ENCODE measurements around the gene AMMECR1L. TPM values are rescaled to one million over a fixed set of nuclear protein-coding genes. Genes with fewer than 3 reads are reported as not detected.

Gene AMMECR1L
- total RNA-seq, 2 donors from 2014 or later: 21.7 to 22.0 TPM

- no peaks in the 10 kb centered on the region for H3K4me1 Mint-ChIP-seq
- peaks cover 5% of the 10 kb centered on the region for H3K9me3 Mint-ChIP-seq
- H3K36me3 Mint-ChIP-seq (ENCODE audit: low read depth): no peaks in the 10 kb centered on the region
- no peak overlapping the region for H3K4me3 ChIP-seq (ENCODE audit: low read length)
- no peaks in the 10 kb centered on the region for H3K27me3 Mint-ChIP-seq (ENCODE audit: insufficient read depth)
- no peaks in the 10 kb centered on the region for H3K27me3 ChIP-seq (ENCODE audit: control insufficient read depth, insufficient read depth, low read length, poor library complexity, severe bottlenecking)
- H3K36me3 ChIP-seq (ENCODE audit: control insufficient read depth, insufficient read depth, low read length): no peaks in the 10 kb centered on the region
- no peaks in the 10 kb centered on the region for H3K9me3 ChIP-seq (ENCODE audit: control insufficient read depth, low read length)
- TF ChIP-seq, protein P1, sequence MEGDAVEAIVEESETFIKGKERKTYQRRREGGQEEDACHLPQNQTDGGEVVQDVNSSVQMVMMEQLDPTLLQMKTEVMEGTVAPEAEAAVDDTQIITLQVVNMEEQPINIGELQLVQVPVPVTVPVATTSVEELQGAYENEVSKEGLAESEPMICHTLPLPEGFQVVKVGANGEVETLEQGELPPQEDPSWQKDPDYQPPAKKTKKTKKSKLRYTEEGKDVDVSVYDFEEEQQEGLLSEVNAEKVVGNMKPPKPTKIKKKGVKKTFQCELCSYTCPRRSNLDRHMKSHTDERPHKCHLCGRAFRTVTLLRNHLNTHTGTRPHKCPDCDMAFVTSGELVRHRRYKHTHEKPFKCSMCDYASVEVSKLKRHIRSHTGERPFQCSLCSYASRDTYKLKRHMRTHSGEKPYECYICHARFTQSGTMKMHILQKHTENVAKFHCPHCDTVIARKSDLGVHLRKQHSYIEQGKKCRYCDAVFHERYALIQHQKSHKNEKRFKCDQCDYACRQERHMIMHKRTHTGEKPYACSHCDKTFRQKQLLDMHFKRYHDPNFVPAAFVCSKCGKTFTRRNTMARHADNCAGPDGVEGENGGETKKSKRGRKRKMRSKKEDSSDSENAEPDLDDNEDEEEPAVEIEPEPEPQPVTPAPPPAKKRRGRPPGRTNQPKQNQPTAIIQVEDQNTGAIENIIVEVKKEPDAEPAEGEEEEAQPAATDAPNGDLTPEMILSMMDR (conservative IDR thresholded peaks at IDR 0.05): no peak
- no peak overlapping the region for H3K27ac ChIP-seq (ENCODE audit: low read depth, low read length)
- H3K27ac Mint-ChIP-seq: no peak overlapping the region
- WGBS, 2 experiments (ENCODE audit: insufficient coverage in 1 of 2, insufficient read length in 1 of 2): 94 to 95% methylated on average over 6 to 8 of the region's 8 CpGs
- no peaks in the 10 kb centered on the region for H3K4me1 ChIP-seq (ENCODE audit: control insufficient read depth, insufficient read depth, low read length)
- no peak overlapping the region for H3K4me3 Mint-ChIP-seq
- no peak overlapping the region for H3K9ac ChIP-seq (ENCODE audit: extremely low read depth, low read length, poor library complexity, severe bottlenecking)
- no peak for DNase-seq
Observed at GRCh38 chr2:127913808-127914457, 28.2 kb upstream of the AMMECR1L start.

DNA sequence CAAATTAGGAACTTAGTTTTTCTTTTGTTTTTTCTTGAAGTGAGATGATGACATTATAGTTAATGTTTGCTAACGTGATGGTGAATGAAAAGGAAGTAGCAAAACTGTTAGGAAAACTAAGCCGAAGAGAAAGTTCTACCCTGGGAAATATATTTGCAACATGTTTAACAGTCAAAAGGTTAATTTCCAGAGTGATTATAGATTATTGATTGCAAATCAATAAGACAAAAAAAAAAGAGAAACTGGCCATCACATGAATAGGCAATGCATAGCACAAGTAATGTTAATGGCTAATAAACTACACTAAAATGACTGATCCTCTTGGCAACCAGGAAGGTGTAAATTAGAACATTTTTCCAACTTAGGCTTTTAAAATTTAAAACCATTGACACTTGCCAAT lies 26.0 kb upstream of the AMMECR1L start:
- Histone ChIP-seq H3K4me1 (ENCODE audit: control insufficient read depth, insufficient read depth, low read length) (no peaks in the 10 kb centered on the region), H3K9me3 (ENCODE audit: control insufficient read depth, low read length) (no peaks in the 10 kb centered on the region), H3K9ac (ENCODE audit: extremely low read depth, low read length, poor library complexity, severe bottlenecking) (no peak overlapping the region), H3K27ac (ENCODE audit: low read depth, low read length) (no peak overlapping the region), H3K4me3 (ENCODE audit: low read length) (no peak overlapping the region), H3K27me3 (ENCODE audit: control insufficient read depth, insufficient read depth, low read length, poor library complexity, severe bottlenecking) (no peaks in the 10 kb centered on the region), H3K36me3 (ENCODE audit: control insufficient read depth, insufficient read depth, low read length) (no peaks in the 10 kb centered on the region)
- no peaks in the 10 kb centered on the region for H3K36me3 Mint-ChIP-seq (ENCODE audit: low read depth)
- DNase-seq: no peak
- TF ChIP-seq, protein P1 (conservative IDR thresholded peaks at IDR 0.05): no peak
- H3K9me3 Mint-ChIP-seq: peaks cover 5% of the 10 kb centered on the region
- H3K4me1 Mint-ChIP-seq: no peaks in the 10 kb centered on the region
- no peak overlapping the region for H3K4me3 Mint-ChIP-seq
- no peaks in the 10 kb centered on the region for H3K27me3 Mint-ChIP-seq (ENCODE audit: insufficient read depth)
- no peak overlapping the region for H3K27ac Mint-ChIP-seq
- WGBS, 2 experiments (ENCODE audit: insufficient coverage in 1 of 2, insufficient read length in 1 of 2): 90 to 93% methylated on average over 2 of the region's 2 CpGs

DNA sequence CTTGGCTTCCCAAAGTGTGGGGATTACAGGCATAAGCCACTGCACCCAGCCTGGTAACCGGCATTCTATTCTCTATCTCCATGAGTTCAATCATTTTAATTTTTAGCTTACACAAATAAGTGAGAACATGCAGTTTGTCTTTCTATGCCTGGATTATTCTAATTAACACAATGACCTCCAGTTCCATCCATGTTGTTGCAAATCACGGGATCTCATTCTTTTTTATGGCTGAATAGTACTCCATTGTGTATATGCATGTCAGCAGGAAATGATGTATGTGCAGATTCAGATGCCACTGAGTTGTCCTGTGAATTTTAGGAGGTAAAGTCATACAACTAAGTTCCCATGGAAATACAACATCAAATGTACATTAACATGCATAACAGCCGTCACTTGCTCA lies 24.7 kb upstream of the AMMECR1L start:
- Histone ChIP-seq H3K27me3 (ENCODE audit: control insufficient read depth, insufficient read depth, low read length, poor library complexity, severe bottlenecking) (no peaks in the 10 kb centered on the region), H3K9me3 (ENCODE audit: control insufficient read depth, low read length) (no peaks in the 10 kb centered on the region), H3K4me1 (ENCODE audit: control insufficient read depth, insufficient read depth, low read length) (no peaks in the 10 kb centered on the region), H3K36me3 (ENCODE audit: control insufficient read depth, insufficient read depth, low read length) (no peaks in the 10 kb centered on the region), H3K27ac (ENCODE audit: low read depth, low read length) (no peak overlapping the region), H3K4me3 (ENCODE audit: low read length) (no peak overlapping the region), H3K9ac (ENCODE audit: extremely low read depth, low read length, poor library complexity, severe bottlenecking) (no peak overlapping the region)
- Mint-ChIP-seq H3K27me3 (ENCODE audit: insufficient read depth) (peaks cover 6% of the 10 kb centered on the region), H3K27ac (no peak overlapping the region), H3K9me3 (peaks cover 5% of the 10 kb centered on the region), H3K4me3 (no peak overlapping the region), H3K36me3 (ENCODE audit: low read depth) (no peaks in the 10 kb centered on the region), H3K4me1 (peaks cover 8% of the 10 kb centered on the region)
- WGBS, 2 experiments (ENCODE audit: insufficient coverage in 1 of 2, insufficient read length in 1 of 2): 88% methylated on average over 3 of the region's 3 CpGs; no CpG with 5 or more reads in 1 of the 2 experiments
- DNase-seq: no peak
- TF ChIP-seq, protein P1 (conservative IDR thresholded peaks at IDR 0.05): no peak
